Measurements from ENCODE around the gene SIGLEC7. TPM values are rescaled to one million over a fixed set of nuclear protein-coding genes. Genes with fewer than 3 reads are reported as not detected.

The SIGLEC7 gene
- polyA plus RNA-seq, 1 of the 3 experiments (the other 2 are of a cell fraction) = not detected

DNA sequence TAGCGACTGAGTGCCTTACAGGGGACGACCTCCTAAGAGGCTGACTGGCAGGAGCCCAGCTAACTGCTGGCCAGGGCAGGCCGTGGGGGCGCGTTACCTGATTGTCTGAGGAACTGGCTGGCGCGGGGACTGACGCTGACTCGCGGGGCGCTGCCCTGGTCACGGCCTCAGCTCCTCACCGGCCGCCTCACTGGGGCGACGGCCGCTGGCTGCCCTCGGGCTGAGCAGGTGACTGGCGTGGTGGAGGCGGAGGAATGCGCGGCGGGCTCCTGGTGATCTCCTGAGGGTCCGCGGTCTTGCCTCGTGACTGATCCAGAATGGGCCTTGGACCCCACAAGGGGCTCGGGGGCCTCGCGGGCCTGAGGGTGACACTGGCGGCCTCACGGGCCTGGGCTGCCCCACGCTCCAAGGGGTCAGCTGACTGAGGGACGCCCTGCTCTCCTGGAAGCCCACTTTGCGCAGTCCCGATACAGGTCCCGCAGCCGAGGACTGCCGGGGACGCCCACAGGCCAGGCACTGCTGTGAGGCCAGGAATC, 39.3 kb downstream of the SIGLEC7 start:
- no peaks in the 10 kb centered on the region for H3K4me1 ChIP-seq (ENCODE audit: control insufficient read depth in 1 of 2, insufficient read depth in 2 of 2, low read depth in 1 of 2, low read length in 1 of 2)
- H3K79me2 ChIP-seq (ENCODE audit: insufficient read depth) = no peaks in the 10 kb centered on the region
- no peak overlapping the region for H2AFZ ChIP-seq (ENCODE audit: low read depth)
- CTCF ChIA-PET = no interaction called here
- H3K4me2 ChIP-seq = no peak overlapping the region
- H3K9me2 ChIP-seq = no peaks in the 10 kb centered on the region
- 67% methylated on average over 7 of the region's 39 CpGs for WGBS (ENCODE audit: low lambda C conversion rate)
- H3K36me3 ChIP-seq (replicated peaks in 1 of 2; ENCODE audit: control insufficient read depth in 1 of 2, insufficient read depth in 2 of 2, low read length in 1 of 2) = no peaks in the 10 kb centered on the region
- H3K27ac ChIP-seq (ENCODE audit: low read depth in 2 of 2, low read length in 1 of 2) = no peak overlapping the region
- TF ChIP-seq MXI1 (IDR thresholded peaks at IDR 0.05; ENCODE audit: low read depth, low read length) = no peak
- peaks cover 28% of the 10 kb centered on the region for H3K27me3 ChIP-seq (ENCODE audit: insufficient read depth)
- H4K20me1 ChIP-seq (ENCODE audit: insufficient read depth) = no peaks in the 10 kb centered on the region
- H3K9me3 ChIP-seq = no peaks in the 10 kb centered on the region
- POLR2A ChIA-PET = no interaction called here
- H3K4me3 ChIP-seq (ENCODE audit: low read depth in 2 of 2, low read length in 1 of 2) = no peak overlapping the region
- H3F3A ChIP-seq (replicated peaks; ENCODE audit: insufficient read depth) = no peaks in the 10 kb centered on the region
- H3K9ac ChIP-seq = no peak overlapping the region
- no peak for DNase-seq

DNA sequence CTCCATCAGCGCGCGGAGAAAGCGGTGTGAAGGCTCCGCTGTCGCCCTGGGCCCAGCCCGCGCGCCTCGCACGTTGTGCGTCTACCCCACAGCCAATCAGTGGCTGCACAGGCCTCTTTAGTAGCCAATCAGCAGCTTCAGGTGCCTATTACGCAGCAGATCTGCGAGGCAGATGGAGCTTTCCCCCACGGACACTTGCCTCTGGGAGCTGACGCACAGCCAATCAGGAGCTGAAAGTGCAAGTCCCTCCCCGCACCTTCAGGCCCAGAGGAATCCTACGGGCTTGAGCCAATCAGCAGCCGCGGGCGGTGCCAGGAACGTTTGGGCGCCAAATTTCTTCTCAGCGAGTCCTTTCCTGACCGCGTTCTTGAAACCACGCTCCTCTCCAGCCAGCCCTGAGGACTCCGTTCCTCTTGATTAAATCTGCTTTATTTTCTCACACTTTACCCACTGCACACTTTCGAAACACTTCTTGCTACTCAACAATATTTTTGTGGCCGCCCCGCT, 39.9 kb downstream of the SIGLEC7 start:
- no peak overlapping the region for H3K9ac ChIP-seq
- no peaks in the 10 kb centered on the region for H3K79me2 ChIP-seq (ENCODE audit: insufficient read depth)
- peak; percentile 36 for DNase-seq
- TF ChIP-seq CHD2 (IDR thresholded peaks at IDR 0.05; ENCODE audit: low read length, partially characterized antibody) = no peak
- TF ChIP-seq FOSL2 (IDR thresholded peaks at IDR 0.05; ENCODE audit: borderline replicate concordance, low read depth) = no peak
- no peak for TF ChIP-seq FOXM1 (IDR thresholded peaks at IDR 0.05; ENCODE audit: low read depth)
- TF ChIP-seq, protein P1, sequence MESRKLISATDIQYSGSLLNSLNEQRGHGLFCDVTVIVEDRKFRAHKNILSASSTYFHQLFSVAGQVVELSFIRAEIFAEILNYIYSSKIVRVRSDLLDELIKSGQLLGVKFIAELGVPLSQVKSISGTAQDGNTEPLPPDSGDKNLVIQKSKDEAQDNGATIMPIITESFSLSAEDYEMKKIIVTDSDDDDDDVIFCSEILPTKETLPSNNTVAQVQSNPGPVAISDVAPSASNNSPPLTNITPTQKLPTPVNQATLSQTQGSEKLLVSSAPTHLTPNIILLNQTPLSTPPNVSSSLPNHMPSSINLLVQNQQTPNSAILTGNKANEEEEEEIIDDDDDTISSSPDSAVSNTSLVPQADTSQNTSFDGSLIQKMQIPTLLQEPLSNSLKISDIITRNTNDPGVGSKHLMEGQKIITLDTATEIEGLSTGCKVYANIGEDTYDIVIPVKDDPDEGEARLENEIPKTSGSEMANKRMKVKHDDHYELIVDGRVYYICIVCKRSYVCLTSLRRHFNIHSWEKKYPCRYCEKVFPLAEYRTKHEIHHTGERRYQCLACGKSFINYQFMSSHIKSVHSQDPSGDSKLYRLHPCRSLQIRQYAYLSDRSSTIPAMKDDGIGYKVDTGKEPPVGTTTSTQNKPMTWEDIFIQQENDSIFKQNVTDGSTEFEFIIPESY (IDR thresholded peaks at IDR 0.05; ENCODE audit: borderline replicate concordance, low read depth) = no peak
- TF ChIP-seq RCOR1 (IDR thresholded peaks at IDR 0.05; ENCODE audit: low read length) = no peak
- TF ChIP-seq, protein P2, sequence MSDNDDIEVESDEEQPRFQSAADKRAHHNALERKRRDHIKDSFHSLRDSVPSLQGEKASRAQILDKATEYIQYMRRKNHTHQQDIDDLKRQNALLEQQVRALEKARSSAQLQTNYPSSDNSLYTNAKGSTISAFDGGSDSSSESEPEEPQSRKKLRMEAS (IDR thresholded peaks at IDR 0.05; ENCODE audit: low read depth) = no peak
- TF ChIP-seq, protein P3, sequence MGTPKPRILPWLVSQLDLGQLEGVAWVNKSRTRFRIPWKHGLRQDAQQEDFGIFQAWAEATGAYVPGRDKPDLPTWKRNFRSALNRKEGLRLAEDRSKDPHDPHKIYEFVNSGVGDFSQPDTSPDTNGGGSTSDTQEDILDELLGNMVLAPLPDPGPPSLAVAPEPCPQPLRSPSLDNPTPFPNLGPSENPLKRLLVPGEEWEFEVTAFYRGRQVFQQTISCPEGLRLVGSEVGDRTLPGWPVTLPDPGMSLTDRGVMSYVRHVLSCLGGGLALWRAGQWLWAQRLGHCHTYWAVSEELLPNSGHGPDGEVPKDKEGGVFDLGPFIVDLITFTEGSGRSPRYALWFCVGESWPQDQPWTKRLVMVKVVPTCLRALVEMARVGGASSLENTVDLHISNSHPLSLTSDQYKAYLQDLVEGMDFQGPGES (IDR thresholded peaks at IDR 0.05; ENCODE audit: low read depth, low read length) = no peak
- TF ChIP-seq JUND (IDR thresholded peaks at IDR 0.05) = no peak
- TF ChIP-seq EZH2phosphoT487 (IDR thresholded peaks at IDR 0.05; ENCODE audit: borderline replicate concordance, low read depth) = no peak
- TF ChIP-seq, protein P4, sequence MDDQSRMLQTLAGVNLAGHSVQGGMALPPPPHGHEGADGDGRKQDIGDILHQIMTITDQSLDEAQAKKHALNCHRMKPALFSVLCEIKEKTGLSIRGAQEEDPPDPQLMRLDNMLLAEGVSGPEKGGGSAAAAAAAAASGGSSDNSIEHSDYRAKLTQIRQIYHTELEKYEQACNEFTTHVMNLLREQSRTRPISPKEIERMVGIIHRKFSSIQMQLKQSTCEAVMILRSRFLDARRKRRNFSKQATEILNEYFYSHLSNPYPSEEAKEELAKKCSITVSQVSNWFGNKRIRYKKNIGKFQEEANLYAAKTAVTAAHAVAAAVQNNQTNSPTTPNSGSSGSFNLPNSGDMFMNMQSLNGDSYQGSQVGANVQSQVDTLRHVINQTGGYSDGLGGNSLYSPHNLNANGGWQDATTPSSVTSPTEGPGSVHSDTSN (IDR thresholded peaks at IDR 0.05) = no peak
- TF ChIP-seq MXI1 (IDR thresholded peaks at IDR 0.05; ENCODE audit: low read depth, low read length) = no peak
- TF ChIP-seq ELF1 (IDR thresholded peaks at IDR 0.05) = no peak
- TF ChIP-seq RAD21 (IDR thresholded peaks at IDR 0.05; ENCODE audit: low read length) = no peak
- TF ChIP-seq GATA2 (CRISPR knock-in tag; IDR thresholded peaks at IDR 0.05) = no peak
- TF ChIP-seq, protein P5, sequence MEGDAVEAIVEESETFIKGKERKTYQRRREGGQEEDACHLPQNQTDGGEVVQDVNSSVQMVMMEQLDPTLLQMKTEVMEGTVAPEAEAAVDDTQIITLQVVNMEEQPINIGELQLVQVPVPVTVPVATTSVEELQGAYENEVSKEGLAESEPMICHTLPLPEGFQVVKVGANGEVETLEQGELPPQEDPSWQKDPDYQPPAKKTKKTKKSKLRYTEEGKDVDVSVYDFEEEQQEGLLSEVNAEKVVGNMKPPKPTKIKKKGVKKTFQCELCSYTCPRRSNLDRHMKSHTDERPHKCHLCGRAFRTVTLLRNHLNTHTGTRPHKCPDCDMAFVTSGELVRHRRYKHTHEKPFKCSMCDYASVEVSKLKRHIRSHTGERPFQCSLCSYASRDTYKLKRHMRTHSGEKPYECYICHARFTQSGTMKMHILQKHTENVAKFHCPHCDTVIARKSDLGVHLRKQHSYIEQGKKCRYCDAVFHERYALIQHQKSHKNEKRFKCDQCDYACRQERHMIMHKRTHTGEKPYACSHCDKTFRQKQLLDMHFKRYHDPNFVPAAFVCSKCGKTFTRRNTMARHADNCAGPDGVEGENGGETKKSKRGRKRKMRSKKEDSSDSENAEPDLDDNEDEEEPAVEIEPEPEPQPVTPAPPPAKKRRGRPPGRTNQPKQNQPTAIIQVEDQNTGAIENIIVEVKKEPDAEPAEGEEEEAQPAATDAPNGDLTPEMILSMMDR (IDR thresholded peaks at IDR 0.05) = no peak
- TF ChIP-seq NRF1 (IDR thresholded peaks at IDR 0.05; ENCODE audit: low read depth, low read length) = no peak
- no peak for TF ChIP-seq NFIC (IDR thresholded peaks at IDR 0.05; ENCODE audit: borderline replicate concordance)
- no peak for TF ChIP-seq SMC3 (IDR thresholded peaks at IDR 0.05; ENCODE audit: low read depth, low read length)
- H3K4me3 ChIP-seq (ENCODE audit: low read depth in 2 of 2, low read length in 1 of 2) = no peak overlapping the region
- H3K4me1 ChIP-seq (ENCODE audit: control insufficient read depth in 1 of 2, insufficient read depth in 2 of 2, low read depth in 1 of 2, low read length in 1 of 2) = no peaks in the 10 kb centered on the region
- no peak overlapping the region for H3K4me2 ChIP-seq
- peaks cover 32% of the 10 kb centered on the region for H3K27me3 ChIP-seq (ENCODE audit: insufficient read depth)
- no peaks in the 10 kb centered on the region for H4K20me1 ChIP-seq (ENCODE audit: insufficient read depth)
- whole genome bisulfite sequencing (ENCODE audit: low lambda C conversion rate) = 26% methylated on average over 19 of the region's 31 CpGs
- H3K9me2 ChIP-seq = no peaks in the 10 kb centered on the region
- POLR2A ChIA-PET = no interaction called here
- no peak overlapping the region for H2AFZ ChIP-seq (ENCODE audit: low read depth)
- no peaks in the 10 kb centered on the region for H3F3A ChIP-seq (replicated peaks; ENCODE audit: insufficient read depth)
- CTCF ChIA-PET = no interaction called here
- no peaks in the 10 kb centered on the region for H3K36me3 ChIP-seq (replicated peaks in 1 of 2; ENCODE audit: control insufficient read depth in 1 of 2, insufficient read depth in 2 of 2, low read length in 1 of 2)
- no peaks in the 10 kb centered on the region for H3K9me3 ChIP-seq
- no peak overlapping the region for H3K27ac ChIP-seq (ENCODE audit: low read depth in 2 of 2, low read length in 1 of 2)

Measured in SK-N-SH (cell line).